ENCODE results near the gene JAG2.

The JAG2 gene

DNA sequence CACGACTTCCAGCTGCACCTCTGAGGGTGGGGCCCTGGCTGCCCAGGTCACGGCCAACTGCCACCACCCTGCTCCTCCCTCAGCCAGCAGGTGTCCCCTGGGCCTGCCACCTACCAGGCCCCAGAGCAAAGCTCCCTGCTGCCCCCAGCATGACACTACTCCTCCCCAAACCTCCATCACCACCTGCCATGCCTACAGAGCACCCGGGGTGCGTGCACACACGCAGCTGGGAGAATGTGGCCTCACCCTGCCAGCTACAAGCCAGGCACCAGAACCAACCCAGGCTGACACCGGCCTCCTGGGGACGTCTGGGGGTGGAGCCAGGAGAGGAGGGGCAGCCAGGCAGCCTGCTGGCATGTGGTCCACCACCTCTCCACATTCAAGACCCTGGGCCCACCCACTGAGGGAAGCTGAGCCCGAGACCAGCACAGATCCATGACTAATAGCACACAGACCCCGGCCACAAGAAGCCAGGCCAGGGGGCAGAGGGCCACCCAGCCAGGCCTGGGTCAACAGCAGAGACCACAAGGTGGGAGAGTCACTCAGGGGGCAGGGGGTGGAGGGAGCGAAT, 3.4 kb downstream of the JAG2 start:
- POLR2A ChIA-PET (ENCODE audit: low non-redundant PET), result interaction anchor here (1.4 kb wide), 1 partner anchor 78 kb away, joined by 3 read pairs; no protein-coding TSS in a partner anchor
- H3K27ac ChIP-seq, result peak overlapping the region; percentile 99
- CTCF ChIA-PET, result interaction anchor here (0.6 to 8.3 kb wide), 6 partner anchors 12 to 291 kb away, joined by 3 to 99 read pairs (median 4); no protein-coding TSS in a partner anchor
- TF ChIP-seq, protein P1, sequence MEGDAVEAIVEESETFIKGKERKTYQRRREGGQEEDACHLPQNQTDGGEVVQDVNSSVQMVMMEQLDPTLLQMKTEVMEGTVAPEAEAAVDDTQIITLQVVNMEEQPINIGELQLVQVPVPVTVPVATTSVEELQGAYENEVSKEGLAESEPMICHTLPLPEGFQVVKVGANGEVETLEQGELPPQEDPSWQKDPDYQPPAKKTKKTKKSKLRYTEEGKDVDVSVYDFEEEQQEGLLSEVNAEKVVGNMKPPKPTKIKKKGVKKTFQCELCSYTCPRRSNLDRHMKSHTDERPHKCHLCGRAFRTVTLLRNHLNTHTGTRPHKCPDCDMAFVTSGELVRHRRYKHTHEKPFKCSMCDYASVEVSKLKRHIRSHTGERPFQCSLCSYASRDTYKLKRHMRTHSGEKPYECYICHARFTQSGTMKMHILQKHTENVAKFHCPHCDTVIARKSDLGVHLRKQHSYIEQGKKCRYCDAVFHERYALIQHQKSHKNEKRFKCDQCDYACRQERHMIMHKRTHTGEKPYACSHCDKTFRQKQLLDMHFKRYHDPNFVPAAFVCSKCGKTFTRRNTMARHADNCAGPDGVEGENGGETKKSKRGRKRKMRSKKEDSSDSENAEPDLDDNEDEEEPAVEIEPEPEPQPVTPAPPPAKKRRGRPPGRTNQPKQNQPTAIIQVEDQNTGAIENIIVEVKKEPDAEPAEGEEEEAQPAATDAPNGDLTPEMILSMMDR (conservative IDR thresholded peaks at IDR 0.05; ENCODE audit: low read depth), result no peak
- DNase-seq (ENCODE audit: low spot score), result no peak

- no peak for DNase-seq (ENCODE audit: low spot score)
- ChIA-PET CTCF (interaction anchor here (8.3 kb wide), 1 partner anchor 74 kb away, joined by 99 read pairs; no protein-coding TSS in a partner anchor), POLR2A (ENCODE audit: low non-redundant PET) (no interaction called here)
- peak overlapping the region; percentile 99 for H3K27ac ChIP-seq
- TF ChIP-seq, protein P1 (conservative IDR thresholded peaks at IDR 0.05; ENCODE audit: low read depth), result no peak
Measured at GRCh38 chr14:105163040-105163742, 5.4 kb downstream of the JAG2 start.

DNA sequence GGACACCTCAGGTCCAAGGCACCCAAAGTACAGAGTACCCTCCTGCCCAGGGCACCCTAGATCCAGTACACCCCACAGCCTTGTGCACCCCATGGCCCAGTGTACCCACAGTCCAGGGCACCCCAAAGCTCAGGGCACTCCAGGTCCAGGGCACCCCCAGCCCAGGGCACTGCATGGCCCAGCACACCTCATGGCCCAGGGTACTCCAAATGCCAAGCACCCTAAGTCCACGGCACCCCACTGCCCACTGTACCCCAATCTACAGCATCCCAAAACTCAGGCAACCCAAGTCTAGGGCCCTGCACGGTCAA, 6.0 kb downstream of the JAG2 start:
- DNase-seq (ENCODE audit: low spot score), result no peak
- peak overlapping the region; percentile 99 for H3K27ac ChIP-seq
- POLR2A ChIA-PET (ENCODE audit: low non-redundant PET), result no interaction called here
- TF ChIP-seq, protein P1 (conservative IDR thresholded peaks at IDR 0.05; ENCODE audit: low read depth), result no peak
- CTCF ChIA-PET, result no interaction called here

- ChIA-PET CTCF (no interaction called here), POLR2A (ENCODE audit: low non-redundant PET) (no interaction called here)
- H3K27ac ChIP-seq, result peak overlapping the region; percentile 99
- TF ChIP-seq, protein P1 (conservative IDR thresholded peaks at IDR 0.05; ENCODE audit: low read depth), result no peak
- no peak for DNase-seq (ENCODE audit: low spot score)
Measured at GRCh38 chr14:105161964-105162668, 6.5 kb downstream of the JAG2 start.

- no peak for DNase-seq (ENCODE audit: low spot score)
- CTCF ChIA-PET, result interaction anchor here (0.6 kb wide), 1 partner anchor 67 kb away, joined by 3 read pairs; no protein-coding TSS in a partner anchor
- H3K27ac ChIP-seq, result peak overlapping the region; percentile 45
- POLR2A ChIA-PET (ENCODE audit: low non-redundant PET), result no interaction called here
- TF ChIP-seq, protein P1 (conservative IDR thresholded peaks at IDR 0.05; ENCODE audit: low read depth), result no peak
Measured at GRCh38 chr14:105161309-105161708, 7.3 kb downstream of the JAG2 start.

DNA sequence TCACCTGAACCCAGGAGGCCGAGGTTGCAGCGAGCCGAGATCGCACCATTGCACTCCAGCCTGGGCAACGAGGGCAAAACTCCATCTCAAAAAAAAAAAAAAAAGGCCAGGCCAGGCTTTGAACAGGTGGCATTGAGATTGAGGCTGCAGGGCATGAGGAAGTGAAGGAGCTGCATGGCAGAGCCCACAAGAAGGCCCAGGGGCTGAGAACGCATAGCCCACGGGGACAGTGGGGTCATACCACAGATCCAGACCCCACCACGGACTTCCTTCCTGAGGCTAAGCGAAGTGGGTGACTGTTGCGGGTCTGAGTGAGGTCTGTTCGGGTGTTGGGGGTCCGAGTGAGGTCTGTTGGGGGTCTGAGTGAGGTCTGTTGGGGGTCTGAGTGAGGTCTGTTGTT, 7.8 kb downstream of the JAG2 start:
- CTCF ChIA-PET, result no interaction called here
- no peak for DNase-seq (ENCODE audit: low spot score)
- POLR2A ChIA-PET (ENCODE audit: low non-redundant PET), result no interaction called here

More for the DNA sequence above, 7.8 kb downstream of the JAG2 start:
- TF ChIP-seq, protein P1 (conservative IDR thresholded peaks at IDR 0.05; ENCODE audit: low read depth), result no peak
- peak overlapping the region; percentile 45 for H3K27ac ChIP-seq

All from RWPE1 (cell line).